HG02870 (cell line): Measurements from ENCODE around the gene RFC3.
"Not testable (repeated sequence)": the region's sequence is repeated elsewhere in the genome, so short reads cannot be mapped to it uniquely, and the experiment has no call there.

Source experiments
- ATAC-seq: cut with Tn5 transposase; IDR thresholded peaks from one replicate; pipeline ENCODE4 v1.9.1; 2021; ENCODE audit warnings: mild to moderate bottlenecking, moderate library complexity; ENCODE audit not compliant: unreplicated experiment

Gene RFC3

GRCh38 chr13:33817901-33818706, at the start of gene RFC3:
RFC3 (plus strand) TSS chr13:33818149; CDS start chr13:33818179, 30 bp downstream.
- peak; percentile 88 for ATAC-seq

- ATAC-seq: no peak
Observed at GRCh38 chr13:33771296-33771695, 46.7 kb upstream of the RFC3 start.

GRCh38 chr13:33773790-33774462, 44.0 kb upstream of the RFC3 start:
- no peak for ATAC-seq

- no peak for ATAC-seq
Observed at GRCh38 chr13:33775339-33776108, 42.4 kb upstream of the RFC3 start.

- no peak for ATAC-seq
Observed at GRCh38 chr13:33776239-33776881, 41.6 kb upstream of the RFC3 start.

GRCh38 chr13:33782631-33783030, 35.3 kb upstream of the RFC3 start:
- no peak for ATAC-seq

GRCh38 chr13:33783212-33783611, 34.7 kb upstream of the RFC3 start:
- not testable (repeated sequence) for ATAC-seq

GRCh38 chr13:33784738-33785137, 33.2 kb upstream of the RFC3 start:
- ATAC-seq: no peak

- no peak for ATAC-seq
Observed at GRCh38 chr13:33785384-33785783, 32.6 kb upstream of the RFC3 start.

- peak; percentile 49 for ATAC-seq
Observed at GRCh38 chr13:33787051-33787591, 30.8 kb upstream of the RFC3 start.

GRCh38 chr13:33789066-33789606, 28.8 kb upstream of the RFC3 start:
- no peak for ATAC-seq

GRCh38 chr13:33789739-33790138, 28.2 kb upstream of the RFC3 start:
- no peak for ATAC-seq

- ATAC-seq: no peak
Observed at GRCh38 chr13:33793726-33794125, 24.2 kb upstream of the RFC3 start.

- no peak for ATAC-seq
Observed at GRCh38 chr13:33794576-33794975, 23.4 kb upstream of the RFC3 start.

- ATAC-seq: no peak
Observed at GRCh38 chr13:33796095-33796494, 21.9 kb upstream of the RFC3 start.

- ATAC-seq: no peak
Observed at GRCh38 chr13:33797622-33798021, 20.3 kb upstream of the RFC3 start.

GRCh38 chr13:33798023-33798422, 19.9 kb upstream of the RFC3 start:
- ATAC-seq: no peak

- ATAC-seq: no peak
Observed at GRCh38 chr13:33799950-33800592, 17.9 kb upstream of the RFC3 start.

- no peak for ATAC-seq
Observed at GRCh38 chr13:33800646-33801186, 17.2 kb upstream of the RFC3 start.
